Adipocyte (in vitro differentiated cells): Measurements from ENCODE around the gene GNA14.

Source experiments
- DNase-seq: peaks from one replicate; pipeline ENCODE4 v3.0.0-alpha.2; 2015; ENCODE audit warnings: low read depth
- H3K27me3 ChIP-seq: replicated peaks from 2 replicates; pipeline ENCODE4 v1.7.0; 2013; ENCODE audit warnings: mild to moderate bottlenecking, low read length, moderate library complexity; ENCODE audit not compliant: control insufficient read depth, insufficient read depth
- H3K36me3 ChIP-seq: 2 replicates; pipeline ENCODE4 v1.7.0; 2013; ENCODE audit warnings: low read length, mild to moderate bottlenecking, moderate library complexity; ENCODE audit not compliant: control insufficient read depth, insufficient read depth, severe bottlenecking
- H3K4me1 ChIP-seq: 2 replicates; pipeline ENCODE4 v1.7.0; 2013; ENCODE audit warnings: mild to moderate bottlenecking, low read length, moderate library complexity; ENCODE audit not compliant: control insufficient read depth, insufficient read depth
- H3K4me3 ChIP-seq: 2 replicates; pipeline ENCODE4 v1.7.0; 2013; ENCODE audit warnings: mild to moderate bottlenecking, low read length, moderate library complexity
- H3K9ac ChIP-seq: 2 replicates; pipeline ENCODE4 v1.7.0; 2013; ENCODE audit warnings: mild to moderate bottlenecking, low read length, moderate library complexity
- H3K9me3 ChIP-seq: 2 replicates; pipeline ENCODE4 v1.7.0; 2013; ENCODE audit warnings: mild to moderate bottlenecking, low read length, moderate library complexity; ENCODE audit not compliant: control insufficient read depth

The GNA14 gene

GRCh38 chr9:77438653-77439052, 209.5 kb downstream of the GNA14 start:
- Histone ChIP-seq H3K9ac (no peak overlapping the region), H3K4me1 (peaks cover 11% of the 10 kb centered on the region), H3K9me3 (no peaks in the 10 kb centered on the region), H3K36me3 (no peaks in the 10 kb centered on the region), H3K4me3 (no peak overlapping the region), H3K27me3 (no peaks in the 10 kb centered on the region)
- no peak for DNase-seq

- Histone ChIP-seq H3K27me3 (no peaks in the 10 kb centered on the region), H3K4me1 (peaks cover 11% of the 10 kb centered on the region), H3K36me3 (no peaks in the 10 kb centered on the region), H3K9ac (no peak overlapping the region), H3K4me3 (no peak overlapping the region), H3K9me3 (no peaks in the 10 kb centered on the region)
- peak; percentile 43 for DNase-seq
Measured at GRCh38 chr9:77435688-77436087, 212.4 kb downstream of the GNA14 start.

- no peaks in the 10 kb centered on the region for H3K9me3 ChIP-seq
- no peaks in the 10 kb centered on the region for H3K27me3 ChIP-seq
- H3K4me3 ChIP-seq: no peak overlapping the region
- peaks cover 11% of the 10 kb centered on the region for H3K4me1 ChIP-seq
- no peaks in the 10 kb centered on the region for H3K36me3 ChIP-seq
- no peak overlapping the region for H3K9ac ChIP-seq
- no peak for DNase-seq
Measured at GRCh38 chr9:77435277-77435676, 212.8 kb downstream of the GNA14 start.

- Histone ChIP-seq H3K36me3 (no peaks in the 10 kb centered on the region), H3K27me3 (no peaks in the 10 kb centered on the region), H3K9me3 (no peaks in the 10 kb centered on the region), H3K4me1 (peaks cover 3% of the 10 kb centered on the region), H3K9ac (no peak overlapping the region), H3K4me3 (no peak overlapping the region)
- peak; percentile 88 for DNase-seq
Measured at GRCh38 chr9:77433675-77434445, 214.3 kb downstream of the GNA14 start.

- H3K36me3 ChIP-seq: no peaks in the 10 kb centered on the region
- H3K9me3 ChIP-seq: no peaks in the 10 kb centered on the region
- H3K4me3 ChIP-seq: no peak overlapping the region
- no peak overlapping the region for H3K9ac ChIP-seq
- peaks cover 7% of the 10 kb centered on the region for H3K4me1 ChIP-seq
- DNase-seq: no peak
- H3K27me3 ChIP-seq: no peaks in the 10 kb centered on the region
Measured at GRCh38 chr9:77432053-77432452, 216.1 kb downstream of the GNA14 start.

- DNase-seq: no peak
- Histone ChIP-seq H3K9ac (no peak overlapping the region), H3K4me3 (no peak overlapping the region), H3K4me1 (peaks cover 10% of the 10 kb centered on the region), H3K27me3 (no peaks in the 10 kb centered on the region), H3K9me3 (no peaks in the 10 kb centered on the region), H3K36me3 (no peaks in the 10 kb centered on the region)
Measured at GRCh38 chr9:77429928-77430327, 218.2 kb downstream of the GNA14 start.

- Histone ChIP-seq H3K9ac (no peak overlapping the region), H3K27me3 (no peaks in the 10 kb centered on the region), H3K4me1 (peaks cover 10% of the 10 kb centered on the region), H3K36me3 (no peaks in the 10 kb centered on the region), H3K4me3 (no peak overlapping the region), H3K9me3 (no peaks in the 10 kb centered on the region)
- no peak for DNase-seq
Measured at GRCh38 chr9:77427256-77427927, 220.7 kb downstream of the GNA14 start.

- Histone ChIP-seq H3K9ac (no peak overlapping the region), H3K4me3 (no peak overlapping the region), H3K9me3 (no peaks in the 10 kb centered on the region), H3K36me3 (no peaks in the 10 kb centered on the region), H3K4me1 (peaks cover 10% of the 10 kb centered on the region), H3K27me3 (no peaks in the 10 kb centered on the region)
- DNase-seq: no peak
Measured at GRCh38 chr9:77426712-77427111, 221.4 kb downstream of the GNA14 start.

- Histone ChIP-seq H3K4me3 (no peak overlapping the region), H3K9me3 (no peaks in the 10 kb centered on the region), H3K36me3 (no peaks in the 10 kb centered on the region), H3K4me1 (peaks cover 14% of the 10 kb centered on the region), H3K27me3 (no peaks in the 10 kb centered on the region), H3K9ac (no peak overlapping the region)
- DNase-seq: no peak
Measured at GRCh38 chr9:77424993-77425392, 223.1 kb downstream of the GNA14 start.

- Histone ChIP-seq H3K36me3 (no peaks in the 10 kb centered on the region), H3K4me3 (no peak overlapping the region), H3K9me3 (no peaks in the 10 kb centered on the region), H3K9ac (no peak overlapping the region), H3K4me1 (peaks cover 16% of the 10 kb centered on the region), H3K27me3 (no peaks in the 10 kb centered on the region)
- DNase-seq: no peak
Measured at GRCh38 chr9:77423841-77424240, 224.3 kb downstream of the GNA14 start.

- no peak overlapping the region for H3K9ac ChIP-seq
- H3K4me1 ChIP-seq: peaks cover 24% of the 10 kb centered on the region
- no peaks in the 10 kb centered on the region for H3K36me3 ChIP-seq
- no peaks in the 10 kb centered on the region for H3K27me3 ChIP-seq
- no peak overlapping the region for H3K4me3 ChIP-seq
- DNase-seq: no peak
- no peaks in the 10 kb centered on the region for H3K9me3 ChIP-seq
Measured at GRCh38 chr9:77422969-77423368, 225.2 kb downstream of the GNA14 start.
